ENCODE results near the gene MT1A. TPM values are rescaled to one million over a fixed set of nuclear protein-coding genes. Genes with fewer than 3 reads are reported as not detected.

MT1A gene
- total and polyA plus RNA-seq, 2 experiments from 2014 or later, result not detected

GRCh38 chr16:56623637-56624036 is 14.8 kb upstream of the MT1A start:
- no peak for TF ChIP-seq CTCF (IDR thresholded peaks at IDR 0.05; ENCODE audit: low read depth, low read length)

GRCh38 chr16:56625140-56625942 is 13.1 kb upstream of the MT1A start, which contains the start of gene MT1E:
Gene MT1E, plus strand, starts transcription at chr16:56625781. Its CDS starts 71 bp downstream, at chr16:56625852.
- H3K36me3 ChIP-seq, result no peaks in the 10 kb centered on the region
- H3K4me1 ChIP-seq (ENCODE audit: low read depth), result peaks cover 5% of the 10 kb centered on the region
- H3K4me3 ChIP-seq, result peak within 1 kb of the TSS; percentile 36
- H3K9me3 ChIP-seq (ENCODE audit: low read depth), result no peaks in the 10 kb centered on the region
- DNase-seq (ENCODE audit: low read depth in 1 of 2, low spot score in 1 of 2), result peak; percentile 84 to 88
- no peak for TF ChIP-seq CTCF (IDR thresholded peaks at IDR 0.05; ENCODE audit: low read depth, low read length)
- H3K27me3 ChIP-seq, result peaks cover 81% of the 10 kb centered on the region
- H3K27ac ChIP-seq, result no peak within 1 kb of the TSS

More at GRCh38 chr16:56623637-56624036, 14.8 kb upstream of the MT1A start:
- Histone ChIP-seq H3K36me3 (no peaks in the 10 kb centered on the region), H3K9me3 (ENCODE audit: low read depth) (no peaks in the 10 kb centered on the region), H3K4me3 (no peak overlapping the region), H3K4me1 (ENCODE audit: low read depth) (peaks cover 5% of the 10 kb centered on the region), H3K27me3 (peaks cover 81% of the 10 kb centered on the region), H3K27ac (no peak overlapping the region)
- no peak for DNase-seq (ENCODE audit: low read depth in 1 of 2, low spot score in 1 of 2)

- Histone ChIP-seq H3K4me1 (ENCODE audit: low read depth) (peaks cover 5% of the 10 kb centered on the region), H3K4me3 (peak overlapping the region; percentile 36), H3K9me3 (ENCODE audit: low read depth) (no peaks in the 10 kb centered on the region), H3K27ac (no peak overlapping the region), H3K36me3 (no peaks in the 10 kb centered on the region), H3K27me3 (peaks cover 85% of the 10 kb centered on the region)
- no peak for TF ChIP-seq CTCF (IDR thresholded peaks at IDR 0.05; ENCODE audit: low read depth, low read length)
- peak in 1 of 2 donors; percentile 88 for DNase-seq (ENCODE audit: low read depth in 1 of 2, low spot score in 1 of 2)
Observed at GRCh38 chr16:56625943-56626654, 12.4 kb upstream of the MT1A start.

- peaks cover 86% of the 10 kb centered on the region for H3K27me3 ChIP-seq
- no peak overlapping the region for H3K4me3 ChIP-seq
- DNase-seq (ENCODE audit: low read depth in 1 of 2, low spot score in 1 of 2), result no peak
Observed at GRCh38 chr16:56626685-56627084, 11.8 kb upstream of the MT1A start.

More at GRCh38 chr16:56626685-56627084, 11.8 kb upstream of the MT1A start:
- TF ChIP-seq CTCF (IDR thresholded peaks at IDR 0.05; ENCODE audit: low read depth, low read length), result no peak
- Histone ChIP-seq H3K9me3 (ENCODE audit: low read depth) (no peaks in the 10 kb centered on the region), H3K36me3 (no peaks in the 10 kb centered on the region), H3K4me1 (ENCODE audit: low read depth) (peaks cover 5% of the 10 kb centered on the region), H3K27ac (no peak overlapping the region)
